Astrocyte of the spinal cord (primary cell): Measurements from ENCODE around the gene HMGXB3.

Experiments
- DNase-seq: peaks from one replicate; pipeline ENCODE4 v3.0.0; 2011; ENCODE audit warnings: low read depth, low spot score
- H3K4me3 ChIP-seq: 2 replicates; pipeline ENCODE4 v1.5.1; 2011; ENCODE audit warnings: low read depth, mild to moderate bottlenecking, low read length, moderate library complexity
- in situ Hi-C: cut with HindIII; loops from 2 replicates; pipeline ENCODE4 v1.10.0; 2017; ENCODE audit warnings: low sequenced_read_pairs
- TF ChIP-seq, protein P1 (sequence below): IDR thresholded peaks from 2 replicates; pipeline ENCODE4 v1.5.1; 2012; ENCODE audit warnings: low read depth, mild to moderate bottlenecking, low read length, inconsistent platforms

HMGXB3 gene

DNA sequence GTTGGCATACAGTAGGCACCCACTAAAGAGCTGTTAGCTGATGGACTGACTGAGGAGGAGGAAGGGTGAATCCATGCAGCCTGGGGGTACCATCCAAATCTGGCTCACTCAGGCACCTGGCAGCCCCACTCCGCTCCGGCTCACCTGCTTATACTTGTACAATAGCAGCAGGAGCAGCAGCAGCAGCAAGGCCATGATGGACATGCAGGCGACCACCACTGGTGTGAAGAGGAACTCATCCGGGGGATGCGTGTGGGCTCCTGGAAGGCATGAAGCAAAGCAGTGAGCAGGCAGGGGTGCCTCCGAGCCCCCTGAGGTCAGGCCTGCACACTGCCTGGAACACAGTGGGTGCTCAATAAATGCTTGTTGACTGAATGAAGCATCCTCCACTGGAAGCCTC is 67.5 kb downstream of the HMGXB3 start:
- TF ChIP-seq, protein P1, sequence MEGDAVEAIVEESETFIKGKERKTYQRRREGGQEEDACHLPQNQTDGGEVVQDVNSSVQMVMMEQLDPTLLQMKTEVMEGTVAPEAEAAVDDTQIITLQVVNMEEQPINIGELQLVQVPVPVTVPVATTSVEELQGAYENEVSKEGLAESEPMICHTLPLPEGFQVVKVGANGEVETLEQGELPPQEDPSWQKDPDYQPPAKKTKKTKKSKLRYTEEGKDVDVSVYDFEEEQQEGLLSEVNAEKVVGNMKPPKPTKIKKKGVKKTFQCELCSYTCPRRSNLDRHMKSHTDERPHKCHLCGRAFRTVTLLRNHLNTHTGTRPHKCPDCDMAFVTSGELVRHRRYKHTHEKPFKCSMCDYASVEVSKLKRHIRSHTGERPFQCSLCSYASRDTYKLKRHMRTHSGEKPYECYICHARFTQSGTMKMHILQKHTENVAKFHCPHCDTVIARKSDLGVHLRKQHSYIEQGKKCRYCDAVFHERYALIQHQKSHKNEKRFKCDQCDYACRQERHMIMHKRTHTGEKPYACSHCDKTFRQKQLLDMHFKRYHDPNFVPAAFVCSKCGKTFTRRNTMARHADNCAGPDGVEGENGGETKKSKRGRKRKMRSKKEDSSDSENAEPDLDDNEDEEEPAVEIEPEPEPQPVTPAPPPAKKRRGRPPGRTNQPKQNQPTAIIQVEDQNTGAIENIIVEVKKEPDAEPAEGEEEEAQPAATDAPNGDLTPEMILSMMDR: no peak
- DNase-seq: no peak
- in situ Hi-C loops: no loop called here
- no peak overlapping the region for H3K4me3 ChIP-seq

DNA sequence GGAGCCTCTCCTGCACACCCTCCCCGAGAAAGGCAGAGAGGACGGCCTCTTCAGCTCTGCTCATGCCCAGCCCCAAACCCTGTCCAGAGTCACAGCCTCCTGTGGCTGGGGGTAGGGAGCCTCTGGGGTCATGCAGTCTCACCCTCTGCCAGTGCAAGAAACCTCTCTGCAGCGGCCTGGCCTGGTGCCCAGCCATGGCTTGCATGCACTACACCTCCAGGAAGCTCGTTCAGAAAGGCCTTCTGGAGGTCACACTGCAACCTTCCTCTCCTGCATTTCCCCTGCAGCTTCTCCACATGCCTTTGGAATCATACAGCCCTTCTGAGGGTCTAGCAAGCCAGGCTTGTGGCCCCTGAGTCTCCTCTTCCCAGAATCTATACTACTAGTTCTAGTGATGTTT is 67.9 kb downstream of the HMGXB3 start:
- TF ChIP-seq, protein P1: no peak
- DNase-seq: no peak
- H3K4me3 ChIP-seq: no peak overlapping the region
- in situ Hi-C loops: no loop called here

DNA sequence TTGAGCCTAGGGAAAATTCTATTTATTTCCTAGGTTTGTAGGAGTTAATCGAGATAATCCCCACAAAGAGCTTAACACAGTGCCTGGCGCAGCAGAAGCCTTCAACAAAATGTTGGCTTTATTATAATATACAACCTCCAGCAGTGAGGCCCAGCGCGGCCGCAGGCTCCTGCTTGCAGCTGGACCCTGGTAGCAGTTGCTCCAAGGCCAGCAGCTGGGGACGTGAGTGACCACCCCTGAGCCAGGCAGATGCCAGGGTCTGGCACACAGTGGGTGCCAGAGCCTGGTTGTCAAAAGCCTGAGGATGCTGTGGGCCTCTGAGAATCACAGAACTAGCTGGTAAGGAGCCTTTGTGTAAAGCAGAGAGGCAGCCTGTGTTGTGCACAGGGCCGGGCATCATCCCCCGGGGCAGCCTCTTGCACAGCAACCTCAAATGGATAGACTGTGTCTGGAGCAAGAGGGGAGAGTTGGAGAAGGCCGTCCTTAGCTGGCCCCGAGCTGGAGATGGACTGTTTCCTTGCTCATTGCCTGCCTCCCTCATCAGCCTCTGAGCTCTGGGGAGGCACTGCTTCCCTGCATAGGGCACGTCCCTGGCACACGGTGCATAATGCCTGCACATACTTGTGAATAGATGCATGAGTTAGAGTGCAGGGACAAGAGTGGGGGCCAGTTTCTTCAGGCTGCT is 68.6 kb downstream of the HMGXB3 start:
- DNase-seq: no peak
- TF ChIP-seq, protein P1: no peak
- no peak overlapping the region for H3K4me3 ChIP-seq
- in situ Hi-C loops: no loop called here

DNA sequence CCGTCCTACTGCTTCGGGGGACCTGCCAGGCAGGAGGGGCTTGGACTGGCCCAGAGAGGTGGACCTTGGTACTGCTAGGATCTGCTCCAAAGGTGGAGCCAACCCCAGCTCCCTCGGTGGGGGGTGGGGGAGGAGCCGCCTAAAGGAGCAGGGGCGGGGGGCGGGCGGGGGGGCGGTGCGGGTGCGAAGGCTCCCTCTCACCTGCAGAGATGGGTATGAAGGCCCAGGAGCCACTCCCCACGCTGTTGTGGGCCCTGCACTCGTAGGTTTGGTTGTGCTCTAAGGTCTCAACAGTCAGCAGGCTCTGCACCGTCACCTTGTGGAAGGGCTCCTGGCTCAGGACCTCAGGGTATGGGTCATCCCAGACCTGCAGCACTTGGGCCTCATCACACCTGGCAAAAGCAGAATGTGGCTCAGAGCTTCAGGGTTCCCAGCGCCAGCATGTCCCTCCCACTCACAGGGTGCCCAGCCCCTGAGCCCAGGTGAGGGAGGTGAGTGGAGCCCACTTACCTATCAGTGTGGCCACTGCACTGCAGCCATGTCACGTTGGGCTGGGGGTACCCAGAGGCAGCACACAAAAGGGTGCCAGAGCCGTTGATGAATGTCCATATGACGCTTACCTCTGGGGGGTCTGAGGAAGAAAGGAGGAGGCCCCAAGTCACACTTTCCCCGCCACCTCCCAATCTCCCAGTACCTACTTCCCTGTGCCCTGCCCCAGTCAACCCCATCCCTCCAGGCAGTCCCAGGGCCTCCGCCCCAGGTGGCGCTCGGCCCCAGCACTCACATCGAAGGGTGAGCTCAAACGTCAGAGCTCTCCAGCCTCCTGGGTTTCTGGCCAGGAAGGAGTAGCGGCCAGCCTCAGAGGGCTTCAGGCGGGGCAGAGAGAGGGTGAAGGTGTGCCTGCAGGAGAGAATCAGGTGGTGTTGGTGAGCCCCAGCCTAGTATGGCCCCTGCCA is 69.4 kb downstream of the HMGXB3 start:
- in situ Hi-C loops: no loop called here
- no peak overlapping the region for H3K4me3 ChIP-seq
- no peak for DNase-seq
- TF ChIP-seq, protein P1: no peak

DNA sequence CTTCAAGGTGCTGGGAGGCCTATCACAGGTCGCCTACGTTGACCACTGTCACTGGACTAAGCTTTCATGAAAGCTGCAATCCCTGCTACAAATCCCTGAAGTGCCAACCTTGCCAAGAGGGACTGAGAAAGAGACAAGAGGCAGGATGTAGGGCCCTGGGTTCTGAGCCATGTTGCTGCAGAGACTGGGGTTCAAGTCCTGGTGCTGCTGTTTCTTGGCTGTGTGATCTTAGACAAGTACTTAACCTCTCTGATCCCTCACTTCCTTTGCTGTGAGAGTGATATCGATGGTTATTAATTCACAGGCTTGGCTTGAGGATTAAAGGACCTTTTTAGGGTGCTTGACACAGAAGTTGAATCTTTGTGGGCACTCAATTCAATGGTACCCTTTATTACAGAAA is 70.3 kb downstream of the HMGXB3 start:
- in situ Hi-C loops: no loop called here

DNA sequence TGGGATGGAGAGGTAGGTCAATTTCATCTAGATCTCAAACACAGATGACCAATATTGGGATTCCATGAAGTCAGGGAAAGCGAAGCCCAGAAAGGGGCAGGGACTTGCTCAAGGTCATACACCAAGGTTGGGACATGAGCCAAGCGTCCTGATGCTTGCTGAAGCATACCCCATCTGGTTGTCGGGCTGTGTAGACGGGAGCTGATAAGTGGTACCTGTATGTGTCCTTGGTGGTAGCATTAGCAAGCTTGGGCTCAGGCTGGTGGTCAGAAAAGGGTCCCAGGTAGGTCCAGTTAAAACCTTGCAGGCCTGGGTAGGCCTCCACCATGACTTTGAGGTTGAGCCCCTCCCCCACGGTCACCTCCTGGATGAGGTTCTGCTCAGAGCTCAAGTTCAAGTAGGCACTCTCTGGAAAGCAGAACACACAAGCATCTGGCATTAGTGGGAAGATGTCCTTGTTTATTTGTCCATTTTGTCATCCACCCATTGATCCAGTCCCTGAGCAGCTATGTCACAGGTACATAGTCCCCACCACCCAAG is 72.6 kb downstream of the HMGXB3 start:
- in situ Hi-C loops: no loop called here
- no peak for DNase-seq
- no peak overlapping the region for H3K4me3 ChIP-seq
- TF ChIP-seq, protein P1: no peak

More for the DNA sequence above, 70.3 kb downstream of the HMGXB3 start:
- TF ChIP-seq, protein P1: no peak
- no peak for DNase-seq
- no peak overlapping the region for H3K4me3 ChIP-seq
